CD4-positive, alpha-beta T cell treated with Interleukin-10 for 1 hour (primary cell): ENCODE results near the gene PAX3.

Source experiments
- DNase-seq: peaks from one replicate; pipeline ENCODE4 v3.0.0-alpha.2; 2020

The PAX3 gene

GRCh38 chr2:222264791-222265320 is 33.9 kb downstream of the PAX3 start:
- DNase-seq: no peak

GRCh38 chr2:222261504-222261903 is 37.3 kb downstream of the PAX3 start:
- DNase-seq: no peak

- DNase-seq: no peak
These were observed 41.2 kb downstream of the PAX3 start for GRCh38 chr2:222257645-222258044.

- DNase-seq: no peak
These were observed 42.5 kb downstream of the PAX3 start for GRCh38 chr2:222256250-222256649.

- no peak for DNase-seq
These were observed 43.7 kb downstream of the PAX3 start for GRCh38 chr2:222255090-222255489.

GRCh38 chr2:222250313-222250712 is 48.5 kb downstream of the PAX3 start:
- DNase-seq: no peak

- DNase-seq: no peak
These were observed 49.4 kb downstream of the PAX3 start for GRCh38 chr2:222249444-222249843.

- no peak for DNase-seq
These were observed 50.0 kb downstream of the PAX3 start for GRCh38 chr2:222248818-222249217.

GRCh38 chr2:222248256-222248655 is 50.5 kb downstream of the PAX3 start:
- DNase-seq: no peak

- DNase-seq: no peak
These were observed 56.3 kb downstream of the PAX3 start for GRCh38 chr2:222242532-222242931.

- no peak for DNase-seq
These were observed 57.5 kb downstream of the PAX3 start for GRCh38 chr2:222241128-222241870.

- no peak for DNase-seq
These were observed 58.1 kb downstream of the PAX3 start for GRCh38 chr2:222240676-222241049.

- no peak for DNase-seq
These were observed 58.7 kb downstream of the PAX3 start for GRCh38 chr2:222239945-222240675.

GRCh38 chr2:222239091-222239490 is 59.7 kb downstream of the PAX3 start:
- DNase-seq: no peak

- no peak for DNase-seq
These were observed 60.7 kb downstream of the PAX3 start for GRCh38 chr2:222238072-222238471.

GRCh38 chr2:222232839-222233238 is 66.0 kb downstream of the PAX3 start:
- no peak for DNase-seq

- no peak for DNase-seq
These were observed 66.4 kb downstream of the PAX3 start for GRCh38 chr2:222232372-222232771.

- DNase-seq: no peak
These were observed 70.7 kb downstream of the PAX3 start for GRCh38 chr2:222228054-222228453.

- DNase-seq: no peak
These were observed 80.0 kb downstream of the PAX3 start for GRCh38 chr2:222218786-222219185.

- DNase-seq: no peak
These were observed 81.1 kb downstream of the PAX3 start for GRCh38 chr2:222217712-222218111.

GRCh38 chr2:222214885-222215284 is 83.9 kb downstream of the PAX3 start:
- DNase-seq: no peak

- DNase-seq: no peak
These were observed 85.7 kb downstream of the PAX3 start for GRCh38 chr2:222213049-222213448.

- no peak for DNase-seq
These were observed 86.2 kb downstream of the PAX3 start for GRCh38 chr2:222212571-222212970.

GRCh38 chr2:222208010-222208690 is 90.6 kb downstream of the PAX3 start:
- DNase-seq: no peak
